ENCODE measurements around the gene CIPC. TPM values are rescaled to one million over a fixed set of nuclear protein-coding genes. Genes with fewer than 3 reads are reported as not detected.

Gene CIPC
- total and polyA plus RNA-seq, 9 of the 15 experiments (the other 6 are each of a cell fraction or from before 2014, with no cell fraction given) = 5.0 to 16.9 (median 10.7) TPM

- WGBS (ENCODE audit: insufficient coverage, low coverage, missing lambda C conversion rate) = 0% methylated on average over 7 of the region's 7 CpGs
- Histone ChIP-seq H3K4me1 (replicated peaks in 1 of 2; ENCODE audit: control insufficient read depth in 2 of 2, insufficient read depth in 2 of 2, low read length in 2 of 2) (peaks cover 2 to 8% of the 10 kb centered on the region in 2 experiments; a peak in 3 of 5 replicates), H3K36me3 (ENCODE audit: control insufficient read depth, insufficient read depth, low read length) (no peaks in the 10 kb centered on the region), H3K27me3 (ENCODE audit: control insufficient read depth in 2 of 2, insufficient read depth in 2 of 2, low read length in 2 of 2) (peaks cover 0 to 26% of the 10 kb centered on the region in 2 experiments; a peak in 2 of 5 replicates), H3K79me2 (ENCODE audit: control insufficient read depth, insufficient read depth, low read length) (no peaks in the 10 kb centered on the region), H3K4me2 (ENCODE audit: insufficient read depth, low read length) (no peak overlapping the region), H3K9me1 (ENCODE audit: control insufficient read depth, insufficient read depth, low read length) (no peaks in the 10 kb centered on the region), H3K9ac (ENCODE audit: insufficient read depth in 1 of 2, low read depth in 2 of 2, low read length in 2 of 2) (no peak overlapping the region), H3K27ac (ENCODE audit: extremely low read depth, low read depth, low read length) (no peak overlapping the region), H2AFZ (ENCODE audit: low read depth, low read length) (no peak overlapping the region), H3K9me3 (replicated peaks; ENCODE audit: control insufficient read depth, insufficient read depth, low read depth, low read length) (no peaks in the 10 kb centered on the region), H3K4me3 (no peak overlapping the region), H4K20me1 (replicated peaks; ENCODE audit: control insufficient read depth, insufficient read depth, low read length) (no peaks in the 10 kb centered on the region)
- in situ Hi-C loops (cut with MboI) (no loop called here), intact Hi-C loops (cut with micrococcal nuclease) (loop anchor here (5.0 kb wide), 3 partner anchors 58 to 398 kb away; no protein-coding TSS in a partner anchor)
- FAIRE-seq = no peak
- no peak for DNase-seq (ENCODE audit: extremely low read depth in 1 of 4, low spot score in 3 of 4)
- TF ChIP-seq TEAD2 (tag; IDR thresholded peaks at IDR 0.05) (no peak), TEAD1 (CRISPR knock-in tag; IDR thresholded peaks at IDR 0.05) (no peak), ATF4 (CRISPR knock-in tag; IDR thresholded peaks at IDR 0.05) (no peak), BRF1 (IDR thresholded peaks at IDR 0.05; ENCODE audit: borderline replicate concordance, extremely low read depth, insufficient read length) (no peak), HIVEP1 (CRISPR knock-in tag; IDR thresholded peaks at IDR 0.05) (no peak)
- POLR2A ChIA-PET = no interaction called here
- no peak for ATAC-seq
- no TSS peak for BruUV-seq (replicated peaks)
- CTCF ChIA-PET (ENCODE audit: low intra/inter-chr PET ratio) = no interaction called here
Measured at GRCh38 chr14:77154421-77154820, 56.4 kb downstream of the CIPC start.

GRCh38 chr14:77155083-77155482 lies 57.0 kb downstream of the CIPC start:
- Histone ChIP-seq H3K27me3 (ENCODE audit: control insufficient read depth in 2 of 2, insufficient read depth in 2 of 2, low read length in 2 of 2) (peaks cover 0 to 26% of the 10 kb centered on the region in 2 experiments; a peak in 2 of 5 replicates), H3K9me1 (ENCODE audit: control insufficient read depth, insufficient read depth, low read length) (no peaks in the 10 kb centered on the region), H4K20me1 (replicated peaks; ENCODE audit: control insufficient read depth, insufficient read depth, low read length) (no peaks in the 10 kb centered on the region), H3K9me3 (replicated peaks; ENCODE audit: control insufficient read depth, insufficient read depth, low read depth, low read length) (no peaks in the 10 kb centered on the region), H3K4me1 (replicated peaks in 1 of 2; ENCODE audit: control insufficient read depth in 2 of 2, insufficient read depth in 2 of 2, low read length in 2 of 2) (peaks cover 2 to 8% of the 10 kb centered on the region in 2 experiments; a peak in 3 of 5 replicates), H3K36me3 (ENCODE audit: control insufficient read depth, insufficient read depth, low read length) (no peaks in the 10 kb centered on the region), H3K4me2 (ENCODE audit: insufficient read depth, low read length) (no peak overlapping the region), H2AFZ (ENCODE audit: low read depth, low read length) (no peak overlapping the region), H3K4me3 (no peak overlapping the region), H3K79me2 (ENCODE audit: control insufficient read depth, insufficient read depth, low read length) (no peaks in the 10 kb centered on the region), H3K9ac (ENCODE audit: insufficient read depth in 1 of 2, low read depth in 2 of 2, low read length in 2 of 2) (no peak overlapping the region), H3K27ac (ENCODE audit: extremely low read depth, low read depth, low read length) (no peak overlapping the region)
- in situ Hi-C loops (cut with MboI) (no loop called here), intact Hi-C loops (cut with micrococcal nuclease) (no loop called here)
- TF ChIP-seq ZNF583 (CRISPR knock-in tag; IDR thresholded peaks at IDR 0.05) (no peak), ZNF507 (tag; conservative IDR thresholded peaks at IDR 0.05) (no peak), TBP (optimal IDR thresholded peaks at IDR 0.05; ENCODE audit: low read depth, low read length) (no peak), IRF2 (CRISPR knock-in tag; IDR thresholded peaks at IDR 0.05) (no peak), CTCFL (IDR thresholded peaks at IDR 0.05; ENCODE audit: borderline replicate concordance, insufficient read depth, low read depth, low read length, poor library complexity, severe bottlenecking) (no peak)
- no TSS peak for BruUV-seq (replicated peaks)
- FAIRE-seq = no peak
- no peak for ATAC-seq
- ChIA-PET CTCF (ENCODE audit: low intra/inter-chr PET ratio) (no interaction called here), POLR2A (no interaction called here)
- WGBS (ENCODE audit: insufficient coverage, low coverage, missing lambda C conversion rate) = 0% methylated on average over 2 of the region's 2 CpGs
- no peak for DNase-seq (ENCODE audit: extremely low read depth in 1 of 4, low spot score in 3 of 4)
